ENCODE results near the gene PTPRG.

DNA sequence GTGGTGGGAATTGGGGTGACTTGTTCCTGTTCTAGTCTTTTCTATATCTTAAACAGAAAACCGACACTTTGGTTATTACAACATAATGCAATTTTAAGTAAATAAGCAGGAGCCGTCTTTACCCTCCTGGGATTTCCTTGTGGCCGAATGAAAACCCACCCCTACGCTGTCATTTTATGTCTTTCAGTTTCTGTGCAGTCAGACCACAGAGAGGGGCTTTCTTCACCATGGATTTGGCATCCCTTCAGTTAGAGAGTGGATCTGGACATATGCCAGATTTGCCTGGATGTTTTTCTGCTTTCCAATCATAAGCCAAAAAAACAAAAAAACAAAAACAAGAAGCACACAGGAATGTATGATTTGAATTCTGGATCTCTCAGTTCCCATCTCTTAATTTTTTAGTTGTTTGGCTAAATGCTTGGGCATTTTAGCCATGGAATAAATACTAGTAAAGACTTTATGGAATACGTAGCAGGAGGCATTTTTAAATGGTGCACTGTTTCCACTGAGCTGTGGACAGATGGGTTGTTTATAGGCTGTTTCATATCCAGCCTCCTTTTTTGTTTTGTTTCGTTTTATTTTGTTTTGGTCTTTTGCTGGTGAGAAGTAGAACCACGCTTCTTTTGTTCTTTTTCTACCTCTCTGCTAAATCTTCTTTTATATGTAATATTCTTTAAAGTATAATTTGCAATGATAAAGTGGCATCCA is 539.1 kb downstream of the PTPRG start:
- TF ChIP-seq CTCF (IDR thresholded peaks at IDR 0.05) (no peak), POLR2A (IDR thresholded peaks at IDR 0.05) (no peak)
